Mesodermal cell (in vitro differentiated cells): ENCODE results near the gene CTXN3.

Experiments used
- H3K27ac ChIP-seq: 2 replicates; pipeline ENCODE4 v1.7.0; 2013; ENCODE audit warnings: mild to moderate bottlenecking, low read depth, low read length, moderate library complexity; ENCODE audit not compliant: severe bottlenecking
- H3K36me3 ChIP-seq: 2 replicates; pipeline ENCODE4 v1.7.1; 2013; ENCODE audit warnings: mild to moderate bottlenecking, low read length, moderate library complexity; ENCODE audit not compliant: control insufficient read depth, insufficient read depth
- H3K4me1 ChIP-seq: one replicate; pipeline ENCODE4 v1.7.1; 2013; ENCODE audit warnings: mild to moderate bottlenecking, low read length; ENCODE audit not compliant: insufficient read depth, control insufficient read depth, poor library complexity, severe bottlenecking
- H3K4me3 ChIP-seq: 2 replicates; pipeline ENCODE4 v1.7.0; 2013; ENCODE audit warnings: low read length, control low read depth, mild to moderate bottlenecking; ENCODE audit not compliant: insufficient read depth, poor library complexity, severe bottlenecking; ENCODE audit errors: extremely low read depth
- H3K9me3 ChIP-seq: 2 replicates; pipeline ENCODE4 v1.7.1; 2013; ENCODE audit warnings: mild to moderate bottlenecking, low read length, moderate library complexity; ENCODE audit not compliant: control insufficient read depth
- WGBS, 2 experiments: methylation state at CpG; one replicate each; pipeline ENCODE4 v1.1.5; 2013; ENCODE audit warnings: missing lambda C conversion rate in 2 of 2; ENCODE audit not compliant: insufficient coverage in 2 of 2; 5-methylcytosine and 5-hydroxymethylcytosine counted together

The CTXN3 gene

GRCh38 chr5:127650022-127650421 lies 1.1 kb downstream of the CTXN3 start:
- 22 to 50% methylated on average over 1 of the region's 2 CpGs for WGBS, 2 experiments

GRCh38 chr5:127650649-127651048 lies 1.8 kb downstream of the CTXN3 start:
- H3K9me3 ChIP-seq, result no peaks in the 10 kb centered on the region

More at GRCh38 chr5:127650022-127650421, 1.1 kb downstream of the CTXN3 start:
- Histone ChIP-seq H3K36me3 (no peaks in the 10 kb centered on the region), H3K9me3 (no peaks in the 10 kb centered on the region), H3K27ac (peak overlapping the region; percentile 8), H3K4me3 (no peak overlapping the region), H3K4me1 (peaks cover 16% of the 10 kb centered on the region)

GRCh38 chr5:127652952-127653611 lies 4.2 kb downstream of the CTXN3 start:
- H3K4me1 ChIP-seq, result peaks cover 16% of the 10 kb centered on the region
- H3K36me3 ChIP-seq, result no peaks in the 10 kb centered on the region
- H3K4me3 ChIP-seq, result no peak overlapping the region
- 94 to 96% methylated on average over 3 to 5 of the region's 7 CpGs for WGBS, 2 experiments
- H3K9me3 ChIP-seq, result no peaks in the 10 kb centered on the region
- H3K27ac ChIP-seq, result no peak overlapping the region

More at GRCh38 chr5:127650649-127651048, 1.8 kb downstream of the CTXN3 start:
- WGBS, 2 experiments, result 57% methylated on average over 1 of the region's 1 CpG; no CpG with 5 or more reads in 1 of the 2 experiments
- Histone ChIP-seq H3K4me3 (no peak overlapping the region), H3K4me1 (peaks cover 16% of the 10 kb centered on the region), H3K27ac (no peak overlapping the region), H3K36me3 (no peaks in the 10 kb centered on the region)

GRCh38 chr5:127656825-127657224 lies 7.9 kb downstream of the CTXN3 start:
- Histone ChIP-seq H3K36me3 (no peaks in the 10 kb centered on the region), H3K9me3 (no peaks in the 10 kb centered on the region), H3K27ac (no peak overlapping the region), H3K4me1 (no peaks in the 10 kb centered on the region), H3K4me3 (no peak overlapping the region)
- WGBS, 2 experiments, result 92 to 96% methylated on average over 5 of the region's 6 CpGs

GRCh38 chr5:127660047-127660733 lies 11.3 kb downstream of the CTXN3 start:
- no peaks in the 10 kb centered on the region for H3K36me3 ChIP-seq
- no peak overlapping the region for H3K27ac ChIP-seq
- no peak overlapping the region for H3K4me3 ChIP-seq
- H3K9me3 ChIP-seq, result no peaks in the 10 kb centered on the region
- H3K4me1 ChIP-seq, result no peaks in the 10 kb centered on the region
- WGBS, 2 experiments, result 65 to 85% methylated on average over 3 of the region's 3 CpGs

- H3K4me3 ChIP-seq, result no peak overlapping the region
- no peak overlapping the region for H3K27ac ChIP-seq
- 82 to 100% methylated on average over 5 of the region's 5 CpGs for WGBS, 2 experiments
Measured at GRCh38 chr5:127664093-127664492, 15.2 kb downstream of the CTXN3 start.

GRCh38 chr5:127665641-127666040 lies 16.8 kb downstream of the CTXN3 start:
- no peaks in the 10 kb centered on the region for H3K9me3 ChIP-seq
- no peaks in the 10 kb centered on the region for H3K4me1 ChIP-seq
- H3K4me3 ChIP-seq, result no peak overlapping the region
- no peaks in the 10 kb centered on the region for H3K36me3 ChIP-seq
- H3K27ac ChIP-seq, result no peak overlapping the region

More at GRCh38 chr5:127664093-127664492, 15.2 kb downstream of the CTXN3 start:
- no peaks in the 10 kb centered on the region for H3K4me1 ChIP-seq
- H3K9me3 ChIP-seq, result no peaks in the 10 kb centered on the region
- H3K36me3 ChIP-seq, result no peaks in the 10 kb centered on the region

GRCh38 chr5:127666043-127666716 lies 17.3 kb downstream of the CTXN3 start:
- WGBS, 2 experiments, result 60% methylated on average over 1 of the region's 3 CpGs; no CpG with 5 or more reads in 1 of the 2 experiments
- H3K36me3 ChIP-seq, result no peaks in the 10 kb centered on the region
- H3K4me1 ChIP-seq, result no peaks in the 10 kb centered on the region

GRCh38 chr5:127667926-127668325 lies 19.0 kb downstream of the CTXN3 start:
- Histone ChIP-seq H3K4me3 (no peak overlapping the region), H3K36me3 (no peaks in the 10 kb centered on the region), H3K4me1 (no peaks in the 10 kb centered on the region), H3K27ac (no peak overlapping the region), H3K9me3 (no peaks in the 10 kb centered on the region)
- WGBS, 2 experiments, result no CpG with 5 or more reads among the region's 3 CpGs

More at GRCh38 chr5:127666043-127666716, 17.3 kb downstream of the CTXN3 start:
- no peaks in the 10 kb centered on the region for H3K9me3 ChIP-seq
- H3K4me3 ChIP-seq, result no peak overlapping the region
- H3K27ac ChIP-seq, result no peak overlapping the region

GRCh38 chr5:127671218-127671617 lies 22.3 kb downstream of the CTXN3 start:
- H3K9me3 ChIP-seq, result no peaks in the 10 kb centered on the region
- 87 to 94% methylated on average over 4 of the region's 6 CpGs for WGBS, 2 experiments
- no peak overlapping the region for H3K4me3 ChIP-seq
- no peaks in the 10 kb centered on the region for H3K4me1 ChIP-seq
- no peak overlapping the region for H3K27ac ChIP-seq
- no peaks in the 10 kb centered on the region for H3K36me3 ChIP-seq
